Measurements from ENCODE around the gene OTOF. TPM values are rescaled to one million over a fixed set of nuclear protein-coding genes. Genes with fewer than 3 reads are reported as not detected.
A peak's percentile ranks its signal among the peaks of the same experiment; 100 is the strongest.

OTOF gene
- total and polyA plus RNA-seq, 2 donors (not counting 1 experiment from before 2014, with no cell fraction given), result not detected

DNA sequence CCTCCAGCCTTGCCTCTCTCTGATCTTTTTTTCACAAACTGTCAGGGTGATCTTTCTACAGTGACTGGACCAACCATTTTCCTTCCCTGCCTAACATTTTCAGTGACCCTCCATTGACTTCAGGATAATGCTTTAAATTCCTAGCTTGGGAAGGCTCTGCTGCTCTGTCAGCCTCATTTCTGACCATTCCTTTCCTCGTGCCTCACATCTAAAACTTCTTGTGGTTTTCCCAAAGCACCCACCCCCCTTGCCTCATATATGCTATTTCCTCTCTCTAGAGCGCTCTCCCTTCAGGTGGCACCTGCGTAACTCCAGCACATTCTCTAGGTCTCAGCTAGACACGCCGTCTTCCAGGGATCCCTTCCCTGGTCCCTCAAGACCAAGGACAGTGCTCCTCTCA, 39.0 kb downstream of the OTOF start:
- peak in 1 of 2 donors; percentile 62 for DNase-seq (ENCODE audit: low read depth in 2 of 2)
- no peaks in the 10 kb centered on the region for H3K79me2 ChIP-seq (ENCODE audit: control insufficient read depth, insufficient read depth, low read length)
- H3K36me3 ChIP-seq (ENCODE audit: control insufficient read depth, insufficient read depth, low read length), result no peaks in the 10 kb centered on the region
- H4K20me1 ChIP-seq (ENCODE audit: control insufficient read depth, extremely low read depth, insufficient read depth, low read length), result no peaks in the 10 kb centered on the region
- H3K9me3 ChIP-seq (ENCODE audit: control insufficient read depth, insufficient read depth, low read depth, low read length), result no peaks in the 10 kb centered on the region
- H2AFZ ChIP-seq (ENCODE audit: low read length), result no peak overlapping the region
- H3K4me1 ChIP-seq (ENCODE audit: control insufficient read depth, extremely low read depth, insufficient read depth, low read length), result no peaks in the 10 kb centered on the region
- H3K27me3 ChIP-seq (ENCODE audit: control insufficient read depth, insufficient read depth, low read length), result peaks cover 2% of the 10 kb centered on the region
- H3K9ac ChIP-seq (ENCODE audit: insufficient read depth, low read length), result no peak overlapping the region
- TF ChIP-seq EZH2 (IDR thresholded peaks at IDR 0.05; ENCODE audit: low read length, missing control alignments), result no peak
- TF ChIP-seq, protein P1, sequence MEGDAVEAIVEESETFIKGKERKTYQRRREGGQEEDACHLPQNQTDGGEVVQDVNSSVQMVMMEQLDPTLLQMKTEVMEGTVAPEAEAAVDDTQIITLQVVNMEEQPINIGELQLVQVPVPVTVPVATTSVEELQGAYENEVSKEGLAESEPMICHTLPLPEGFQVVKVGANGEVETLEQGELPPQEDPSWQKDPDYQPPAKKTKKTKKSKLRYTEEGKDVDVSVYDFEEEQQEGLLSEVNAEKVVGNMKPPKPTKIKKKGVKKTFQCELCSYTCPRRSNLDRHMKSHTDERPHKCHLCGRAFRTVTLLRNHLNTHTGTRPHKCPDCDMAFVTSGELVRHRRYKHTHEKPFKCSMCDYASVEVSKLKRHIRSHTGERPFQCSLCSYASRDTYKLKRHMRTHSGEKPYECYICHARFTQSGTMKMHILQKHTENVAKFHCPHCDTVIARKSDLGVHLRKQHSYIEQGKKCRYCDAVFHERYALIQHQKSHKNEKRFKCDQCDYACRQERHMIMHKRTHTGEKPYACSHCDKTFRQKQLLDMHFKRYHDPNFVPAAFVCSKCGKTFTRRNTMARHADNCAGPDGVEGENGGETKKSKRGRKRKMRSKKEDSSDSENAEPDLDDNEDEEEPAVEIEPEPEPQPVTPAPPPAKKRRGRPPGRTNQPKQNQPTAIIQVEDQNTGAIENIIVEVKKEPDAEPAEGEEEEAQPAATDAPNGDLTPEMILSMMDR (conservative IDR thresholded peaks at IDR 0.05 in 1 of 2, IDR thresholded peaks at IDR 0.05 in 1 of 2; ENCODE audit: low read depth in 1 of 2, low read length in 2 of 2), result no peak
- H3K4me3 ChIP-seq (replicated peaks in 1 of 4; ENCODE audit: control extremely low read depth in 1 of 4, insufficient read depth in 1 of 4, low read depth in 3 of 4, low read length in 4 of 4), result no peak overlapping the region
- no peak overlapping the region for H3K27ac ChIP-seq (ENCODE audit: insufficient read depth, low read length)
- H3K4me2 ChIP-seq (ENCODE audit: extremely low read depth, insufficient read depth, low read length), result no peak overlapping the region

- H3K27me3 ChIP-seq (ENCODE audit: control insufficient read depth, insufficient read depth, low read length), result peaks cover 4% of the 10 kb centered on the region
- H2AFZ ChIP-seq (ENCODE audit: low read length), result no peak overlapping the region
- no peaks in the 10 kb centered on the region for H3K9me3 ChIP-seq (ENCODE audit: control insufficient read depth, insufficient read depth, low read depth, low read length)
- H3K4me3 ChIP-seq (replicated peaks in 1 of 4; ENCODE audit: control extremely low read depth in 1 of 4, insufficient read depth in 1 of 4, low read depth in 3 of 4, low read length in 4 of 4), result no peak overlapping the region
- peak in 1 of 2 donors; percentile 69 for DNase-seq (ENCODE audit: low read depth in 2 of 2)
- no peak overlapping the region for H3K27ac ChIP-seq (ENCODE audit: insufficient read depth, low read length)
- H3K79me2 ChIP-seq (ENCODE audit: control insufficient read depth, insufficient read depth, low read length), result no peaks in the 10 kb centered on the region
- H3K4me1 ChIP-seq (ENCODE audit: control insufficient read depth, extremely low read depth, insufficient read depth, low read length), result no peaks in the 10 kb centered on the region
- no peak overlapping the region for H3K4me2 ChIP-seq (ENCODE audit: extremely low read depth, insufficient read depth, low read length)
- H4K20me1 ChIP-seq (ENCODE audit: control insufficient read depth, extremely low read depth, insufficient read depth, low read length), result no peaks in the 10 kb centered on the region
- H3K9ac ChIP-seq (ENCODE audit: insufficient read depth, low read length), result no peak overlapping the region
- no peaks in the 10 kb centered on the region for H3K36me3 ChIP-seq (ENCODE audit: control insufficient read depth, insufficient read depth, low read length)
- TF ChIP-seq, protein P1 (conservative IDR thresholded peaks at IDR 0.05 in 1 of 2, IDR thresholded peaks at IDR 0.05 in 1 of 2; ENCODE audit: low read depth in 1 of 2, low read length in 2 of 2), result no peak
- no peak for TF ChIP-seq EZH2 (IDR thresholded peaks at IDR 0.05; ENCODE audit: low read length, missing control alignments)
Measured at GRCh38 chr2:26438526-26438925, 39.4 kb downstream of the OTOF start.

GRCh38 chr2:26435106-26435505, 42.8 kb downstream of the OTOF start:
- Histone ChIP-seq H3K4me2 (ENCODE audit: extremely low read depth, insufficient read depth, low read length) (no peak overlapping the region), H2AFZ (ENCODE audit: low read length) (no peak overlapping the region), H3K9me3 (ENCODE audit: control insufficient read depth, insufficient read depth, low read depth, low read length) (no peaks in the 10 kb centered on the region), H3K36me3 (ENCODE audit: control insufficient read depth, insufficient read depth, low read length) (no peaks in the 10 kb centered on the region), H3K4me3 (replicated peaks in 1 of 4; ENCODE audit: control extremely low read depth in 1 of 4, insufficient read depth in 1 of 4, low read depth in 3 of 4, low read length in 4 of 4) (no peak overlapping the region), H3K4me1 (ENCODE audit: control insufficient read depth, extremely low read depth, insufficient read depth, low read length) (no peaks in the 10 kb centered on the region), H3K27me3 (ENCODE audit: control insufficient read depth, insufficient read depth, low read length) (peaks cover 4% of the 10 kb centered on the region), H3K27ac (ENCODE audit: insufficient read depth, low read length) (no peak overlapping the region), H3K9ac (ENCODE audit: insufficient read depth, low read length) (no peak overlapping the region), H4K20me1 (ENCODE audit: control insufficient read depth, extremely low read depth, insufficient read depth, low read length) (no peaks in the 10 kb centered on the region), H3K79me2 (ENCODE audit: control insufficient read depth, insufficient read depth, low read length) (no peaks in the 10 kb centered on the region)
- DNase-seq (ENCODE audit: low read depth in 2 of 2), result no peak
- TF ChIP-seq EZH2 (IDR thresholded peaks at IDR 0.05; ENCODE audit: low read length, missing control alignments), result no peak
- TF ChIP-seq, protein P1 (conservative IDR thresholded peaks at IDR 0.05 in 1 of 2, IDR thresholded peaks at IDR 0.05 in 1 of 2; ENCODE audit: low read depth in 1 of 2, low read length in 2 of 2), result no peak
